ENCODE measurements around the gene SSH2.

The SSH2 gene

DNA sequence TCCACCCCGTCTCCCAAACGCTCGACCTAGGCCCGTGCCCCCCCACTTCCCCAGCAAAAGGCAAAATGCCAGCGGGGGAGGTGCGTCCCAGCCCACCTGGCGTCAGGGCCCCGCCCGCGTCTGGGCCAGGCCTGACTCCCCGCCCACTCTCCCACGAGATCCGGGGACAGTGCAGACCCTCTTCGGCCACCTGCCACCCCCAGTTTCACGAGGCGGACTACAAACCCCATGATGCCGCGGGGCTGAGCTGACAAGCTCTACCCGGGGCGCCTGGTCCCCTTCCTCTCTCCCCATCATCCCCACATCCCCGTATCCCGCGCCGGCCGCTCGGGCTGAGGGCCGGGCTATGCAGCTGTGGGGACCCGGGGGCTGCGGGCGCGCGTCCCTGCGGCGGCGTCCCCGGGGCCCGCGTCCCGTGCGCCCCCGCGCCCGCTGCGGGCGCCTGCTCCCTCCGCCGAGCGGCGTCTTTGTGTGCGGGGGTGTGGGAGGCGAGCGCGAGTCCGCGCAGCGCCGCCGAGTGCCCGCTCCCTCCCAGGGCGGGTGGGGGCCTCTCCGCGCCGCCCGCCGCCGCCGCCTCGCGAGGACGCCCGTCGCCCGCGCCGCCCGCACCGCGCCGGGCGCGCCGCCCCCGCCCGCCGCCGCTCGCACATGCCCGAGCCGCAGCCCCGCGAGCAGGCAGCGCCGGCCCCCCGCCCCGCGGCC lies 337.0 kb downstream of the SSH2 start, which contains the start of gene ANKRD13B:
TSS of gene ANKRD13B (plus strand) at position 283 of the 702 bp plus-strand sequence. CDS start 490 bp downstream, outside the sequence.
- DNase-seq = peak; percentile 32
- in situ Hi-C loops (cut with MboI; ENCODE audit: low pct_unique_long_range_greater_than_20kb, low sequenced_read_pairs) = no loop called here

- DNase-seq = peak; percentile 97
- in situ Hi-C loops (cut with MboI; ENCODE audit: low pct_unique_long_range_greater_than_20kb, low sequenced_read_pairs) = no loop called here
Measured at GRCh38 chr17:29591737-29592608, 338.1 kb downstream of the SSH2 start.

- in situ Hi-C loops (cut with MboI; ENCODE audit: low pct_unique_long_range_greater_than_20kb, low sequenced_read_pairs) = no loop called here
- no peak for DNase-seq
Measured at GRCh38 chr17:29591146-29591736, 338.8 kb downstream of the SSH2 start.

- DNase-seq = peak; percentile 36
Measured at GRCh38 chr17:29590411-29591145, 339.4 kb downstream of the SSH2 start.

DNA sequence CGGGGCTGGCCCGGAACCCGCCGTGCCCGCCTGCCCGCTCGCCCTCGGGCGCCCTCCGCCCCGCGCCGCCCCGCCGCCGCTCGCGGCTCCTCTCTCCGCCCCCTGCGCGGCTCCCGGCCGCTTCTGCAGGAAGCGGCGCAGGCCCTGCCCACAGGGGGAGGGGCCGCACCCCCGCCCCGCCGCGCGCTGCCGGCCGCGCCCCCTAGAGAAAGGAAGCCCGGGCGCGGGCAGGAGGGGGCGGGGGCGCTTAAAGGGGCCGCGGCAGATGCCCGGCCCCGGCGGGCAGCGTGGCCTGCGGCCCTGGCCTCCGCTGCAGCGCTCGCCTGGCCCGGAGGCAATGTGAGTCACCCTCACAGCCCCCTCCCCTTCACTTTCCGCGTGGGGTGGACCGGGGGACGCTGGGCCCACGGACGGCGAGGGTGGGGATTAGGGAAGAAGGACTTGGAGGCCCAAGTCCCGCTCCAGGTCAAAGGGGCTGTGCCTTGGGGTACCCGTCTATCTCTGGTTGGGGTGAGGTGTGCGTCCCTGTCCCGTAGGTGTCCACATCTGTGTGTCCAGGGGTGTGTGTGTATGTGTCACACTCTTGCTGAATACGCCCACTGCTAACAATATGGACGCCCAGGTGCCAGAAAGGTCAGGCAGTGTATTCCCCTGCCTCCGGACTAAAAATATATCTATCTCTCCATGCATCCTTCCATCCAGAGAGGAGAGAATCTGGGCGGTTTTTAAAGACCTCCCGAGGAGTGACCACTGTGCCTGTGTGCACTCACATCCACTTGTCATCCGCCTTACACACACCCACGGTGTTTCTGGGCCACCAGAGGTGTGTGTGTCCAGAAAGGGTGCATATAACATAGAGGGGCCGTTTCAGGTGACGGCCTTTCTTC lies 340.3 kb downstream of the SSH2 start, which contains the start of gene GIT1:
TSS of gene GIT1 (minus strand) at position 125 of the 887 bp plus-strand sequence. CDS start 270 bp downstream, outside the sequence.
- peak; percentile 85 for DNase-seq
- in situ Hi-C loops (cut with MboI; ENCODE audit: low pct_unique_long_range_greater_than_20kb, low sequenced_read_pairs) = no loop called here

More at GRCh38 chr17:29590411-29591145, 339.4 kb downstream of the SSH2 start:
- in situ Hi-C loops (cut with MboI; ENCODE audit: low pct_unique_long_range_greater_than_20kb, low sequenced_read_pairs) = no loop called here

GRCh38 chr17:29588562-29589411 lies 341.2 kb downstream of the SSH2 start:
- peak; percentile 37 for DNase-seq
- in situ Hi-C loops (cut with MboI; ENCODE audit: low pct_unique_long_range_greater_than_20kb, low sequenced_read_pairs) = no loop called here

GRCh38 chr17:29588017-29588561 lies 341.9 kb downstream of the SSH2 start:
- in situ Hi-C loops (cut with MboI; ENCODE audit: low pct_unique_long_range_greater_than_20kb, low sequenced_read_pairs) = no loop called here
- peak; percentile 27 for DNase-seq

DNA sequence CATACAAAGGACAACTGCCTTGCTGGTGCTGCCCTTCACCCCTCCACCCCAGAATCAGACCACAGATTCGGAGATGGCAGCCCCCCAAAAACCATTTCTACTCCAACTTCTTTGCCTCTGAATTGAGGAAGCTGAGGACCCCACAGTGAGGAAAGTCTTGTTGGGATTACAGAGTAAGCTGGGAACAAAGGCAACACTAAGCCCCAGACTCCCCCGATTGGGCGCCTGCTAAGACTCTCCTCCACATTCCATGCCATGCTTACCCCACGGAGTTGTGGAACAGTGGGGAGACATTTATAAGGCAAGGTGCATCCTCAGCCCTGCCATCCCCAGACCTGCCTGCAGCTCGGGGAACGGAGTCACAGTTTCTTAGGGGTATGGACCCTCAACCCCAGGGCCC lies 342.4 kb downstream of the SSH2 start:
- no peak for DNase-seq
- in situ Hi-C loops (cut with MboI; ENCODE audit: low pct_unique_long_range_greater_than_20kb, low sequenced_read_pairs) = no loop called here

- in situ Hi-C loops (cut with MboI; ENCODE audit: low pct_unique_long_range_greater_than_20kb, low sequenced_read_pairs) = no loop called here
- DNase-seq = peak; percentile 61
Measured at GRCh38 chr17:29586676-29587469, 343.2 kb downstream of the SSH2 start.

DNA sequence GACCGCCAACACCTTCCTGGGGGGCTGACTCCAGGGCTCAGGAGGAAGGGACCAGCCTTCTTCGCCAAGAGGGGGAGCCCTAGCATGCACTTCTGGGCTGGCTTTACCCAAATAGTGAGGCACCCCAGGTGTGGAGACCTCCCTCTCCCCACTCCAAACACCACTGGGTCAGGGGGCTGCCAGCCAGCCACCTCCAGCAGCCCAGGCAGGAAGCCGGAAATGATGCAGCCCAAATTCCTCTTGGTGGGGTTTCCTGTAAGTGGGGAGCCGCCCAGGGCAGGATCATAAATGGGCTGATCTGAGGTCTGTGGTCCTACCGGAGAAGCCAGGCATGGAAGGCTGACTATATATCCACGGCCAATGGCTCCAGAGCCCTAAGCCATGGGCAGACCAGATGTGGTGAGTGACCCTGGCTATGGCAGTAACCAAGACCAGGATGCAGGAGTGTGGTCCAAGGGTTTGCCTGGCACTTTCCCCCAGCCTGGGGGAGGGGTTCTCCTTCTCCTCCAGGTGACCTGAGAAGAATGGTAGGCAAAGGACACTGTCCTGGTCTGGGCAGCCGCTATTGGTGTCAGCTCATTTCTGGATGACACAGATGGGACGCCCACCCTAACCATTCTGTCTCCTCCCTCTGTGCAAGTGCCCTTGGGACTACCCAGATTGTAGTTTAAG lies 344.8 kb downstream of the SSH2 start:
- in situ Hi-C loops (cut with MboI; ENCODE audit: low pct_unique_long_range_greater_than_20kb, low sequenced_read_pairs) = no loop called here

DNA sequence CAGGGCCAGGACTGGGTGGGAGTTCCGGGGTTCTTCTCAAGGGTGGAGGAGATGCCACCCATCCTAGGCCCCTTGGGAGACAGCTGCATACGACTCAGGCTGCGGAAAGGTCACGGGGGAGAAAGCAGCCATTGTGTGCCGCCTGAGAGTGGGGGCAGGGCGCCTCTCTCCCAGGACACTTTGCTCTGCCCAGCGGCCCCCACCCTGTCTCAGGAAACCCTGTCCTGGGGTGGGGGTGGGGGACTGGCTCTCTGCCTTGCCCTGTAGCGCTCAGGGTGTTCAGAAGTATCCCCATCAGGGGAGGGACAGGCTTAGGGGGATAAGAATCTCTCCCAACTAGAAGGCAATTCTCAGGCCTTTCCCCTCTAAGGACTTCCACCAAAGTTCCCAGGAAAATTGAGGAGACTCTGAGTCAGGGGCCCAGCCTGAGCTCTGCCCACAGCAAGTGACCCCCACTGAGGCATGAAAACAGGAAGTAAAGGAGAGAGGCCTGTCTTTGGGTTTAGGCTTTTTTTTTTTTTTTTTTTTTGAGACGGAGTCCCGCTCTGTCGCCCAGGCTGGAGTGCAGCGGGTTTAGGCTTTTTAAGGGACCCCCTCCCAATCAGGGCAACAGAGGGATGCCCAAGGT lies 345.5 kb downstream of the SSH2 start:
- in situ Hi-C loops (cut with MboI; ENCODE audit: low pct_unique_long_range_greater_than_20kb, low sequenced_read_pairs) = no loop called here
- DNase-seq = peak; percentile 71

More for the DNA sequence above, 344.8 kb downstream of the SSH2 start:
- DNase-seq = peak; percentile 58

DNA sequence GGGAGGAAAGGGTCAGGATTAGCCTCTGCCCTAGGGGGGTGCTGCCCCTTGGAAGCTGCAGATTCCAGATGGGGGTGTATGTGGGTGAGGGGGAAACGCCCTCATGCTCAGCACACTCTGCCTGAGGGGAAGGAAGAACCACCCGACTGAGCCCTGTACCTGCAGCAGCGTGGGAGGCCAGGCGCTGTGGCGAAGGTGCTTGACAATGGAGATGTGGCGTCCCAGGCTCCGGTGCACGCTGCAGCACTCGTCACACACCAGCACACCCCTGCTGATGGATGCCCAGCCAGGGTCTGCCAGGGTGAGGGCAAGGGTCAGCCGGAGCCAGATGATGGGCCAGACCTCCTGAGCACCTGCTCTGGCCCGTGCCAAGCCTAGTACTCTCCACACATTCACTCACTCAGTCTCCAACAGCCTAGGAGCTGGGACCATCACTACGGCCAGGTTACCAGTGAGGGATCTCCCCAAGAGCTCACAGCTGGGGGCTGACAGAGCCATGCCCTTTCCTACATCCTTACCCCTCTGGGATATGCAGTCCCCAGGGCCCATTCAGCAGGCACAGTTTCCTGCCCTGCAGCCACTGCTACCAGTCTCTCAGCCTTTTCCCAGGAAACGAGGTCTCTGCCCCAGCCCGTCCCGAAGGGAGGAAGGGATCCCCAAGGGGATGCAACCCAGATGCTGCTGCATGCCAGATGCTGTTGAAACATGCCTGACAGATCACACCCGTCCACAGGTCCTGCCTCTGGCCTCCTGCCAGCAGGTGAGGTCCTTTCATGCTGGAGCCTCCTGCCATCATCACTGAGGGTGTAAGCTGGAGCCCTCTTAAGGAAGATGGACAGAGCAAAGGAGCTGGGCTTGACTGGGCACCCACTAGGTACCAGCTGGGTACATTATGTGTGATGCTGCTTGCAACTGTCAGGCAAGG lies 346.4 kb downstream of the SSH2 start:
- no peak for DNase-seq
- in situ Hi-C loops (cut with MboI; ENCODE audit: low pct_unique_long_range_greater_than_20kb, low sequenced_read_pairs) = no loop called here

- in situ Hi-C loops (cut with MboI; ENCODE audit: low pct_unique_long_range_greater_than_20kb, low sequenced_read_pairs) = no loop called here
- DNase-seq = no peak
Measured at GRCh38 chr17:29582772-29583171, 347.3 kb downstream of the SSH2 start.

DNA sequence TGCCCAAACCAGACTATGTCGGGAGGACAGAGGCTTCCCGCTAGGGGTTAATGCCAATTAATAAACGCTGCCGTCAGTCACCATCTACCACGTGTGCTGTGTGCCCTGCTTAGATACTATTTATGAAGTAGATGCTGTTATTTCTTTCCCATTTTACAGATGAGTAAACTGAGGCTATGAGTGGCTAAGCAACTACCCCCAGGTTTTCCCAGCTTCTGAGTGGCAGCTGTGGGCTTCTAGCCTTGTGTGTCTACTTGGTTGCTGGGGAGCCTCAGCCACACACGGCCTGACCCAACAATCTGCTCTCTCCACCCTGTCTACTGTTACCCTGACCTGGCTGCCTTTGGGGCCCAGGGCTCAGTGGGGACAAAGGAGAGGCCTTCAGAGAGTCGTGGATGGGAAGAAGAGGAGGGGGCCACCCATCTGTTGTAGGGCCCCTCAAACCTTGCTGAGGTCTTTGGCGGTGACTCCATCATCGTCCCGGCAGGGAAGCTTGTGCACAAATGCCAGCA lies 347.7 kb downstream of the SSH2 start:
- no peak for DNase-seq
- in situ Hi-C loops (cut with MboI; ENCODE audit: low pct_unique_long_range_greater_than_20kb, low sequenced_read_pairs) = no loop called here

Measured in KBM-7 (cell line).